ENCODE data around the gene DOCK9. TPM values are rescaled to one million over a fixed set of nuclear protein-coding genes. Genes with fewer than 3 reads are reported as not detected.

The DOCK9 gene
- polyA plus RNA-seq, 1 of the 3 experiments (the other 2 are of a cell fraction): 16.6 TPM

DNA sequence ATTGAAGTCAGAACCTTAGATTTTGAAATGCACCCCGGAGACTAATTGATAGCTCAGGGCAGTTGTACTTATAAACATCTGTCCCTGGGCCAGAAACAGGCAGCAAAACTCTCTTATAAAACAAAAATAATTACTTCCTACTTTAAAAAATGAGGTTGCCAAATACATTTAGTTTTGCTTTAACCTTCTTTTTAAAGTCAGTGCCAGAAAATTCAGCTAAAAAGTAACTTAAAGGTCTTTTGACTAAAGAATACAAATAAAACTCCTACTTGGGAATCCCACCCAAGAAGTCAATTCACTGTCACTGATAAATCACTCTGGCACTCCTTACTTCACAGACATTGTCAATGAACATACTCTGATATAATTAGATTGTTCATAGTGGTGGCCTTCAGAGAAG is 60.7 kb downstream of the DOCK9 start:
- no peaks in the 10 kb centered on the region for H4K20me1 ChIP-seq (ENCODE audit: insufficient read depth)
- WGBS (ENCODE audit: low lambda C conversion rate): 94% methylated on average over 1 of the region's 1 CpG
- no peaks in the 10 kb centered on the region for H3K36me3 ChIP-seq (replicated peaks in 1 of 2; ENCODE audit: control insufficient read depth in 1 of 2, insufficient read depth in 2 of 2, low read length in 1 of 2)
- TF ChIP-seq JUND (IDR thresholded peaks at IDR 0.05): no peak
- TF ChIP-seq TCF12 (IDR thresholded peaks at IDR 0.05): no peak
- TF ChIP-seq NRF1 (IDR thresholded peaks at IDR 0.05; ENCODE audit: low read depth, low read length): no peak
- no peak for TF ChIP-seq GABPA (IDR thresholded peaks at IDR 0.05; ENCODE audit: low read depth)
- TF ChIP-seq USF1 (IDR thresholded peaks at IDR 0.05; ENCODE audit: borderline replicate concordance, low read depth): no peak
- TF ChIP-seq ELF1 (IDR thresholded peaks at IDR 0.05): no peak
- TF ChIP-seq MAX (IDR thresholded peaks at IDR 0.05; ENCODE audit: low read depth): no peak
- no peak for TF ChIP-seq TAF1 (IDR thresholded peaks at IDR 0.05; ENCODE audit: borderline replicate concordance, low read depth, low read length)
- TF ChIP-seq PBX3 (IDR thresholded peaks at IDR 0.05): no peak
- no peak for TF ChIP-seq TEAD4 (IDR thresholded peaks at IDR 0.05; ENCODE audit: borderline replicate concordance, insufficient read depth)
- TF ChIP-seq REST (IDR thresholded peaks at IDR 0.05; ENCODE audit: low read depth, low read length): no peak
- TF ChIP-seq CTCF (IDR thresholded peaks at IDR 0.05): no peak
- TF ChIP-seq NFIC (IDR thresholded peaks at IDR 0.05; ENCODE audit: borderline replicate concordance): no peak
- TF ChIP-seq FOSL2 (IDR thresholded peaks at IDR 0.05; ENCODE audit: borderline replicate concordance, low read depth): no peak
- TF ChIP-seq CHD2 (IDR thresholded peaks at IDR 0.05; ENCODE audit: low read length, partially characterized antibody): no peak
- no peak for TF ChIP-seq EZH2phosphoT487 (IDR thresholded peaks at IDR 0.05; ENCODE audit: borderline replicate concordance, low read depth)
- no peak for TF ChIP-seq FOXM1 (IDR thresholded peaks at IDR 0.05; ENCODE audit: low read depth)
- no peak for TF ChIP-seq EP300 (IDR thresholded peaks at IDR 0.05; ENCODE audit: borderline replicate concordance in 1 of 2, low read depth in 1 of 2, low read length in 1 of 2)
- TF ChIP-seq POLR2AphosphoS5 (IDR thresholded peaks at IDR 0.05; ENCODE audit: low read depth, low read length): no peak
- TF ChIP-seq MEF2A (IDR thresholded peaks at IDR 0.05; ENCODE audit: borderline replicate concordance, low read depth): no peak
- ChIA-PET POLR2A (no interaction called here), CTCF (no interaction called here)
- H3K4me3 ChIP-seq (ENCODE audit: low read depth in 2 of 2, low read length in 1 of 2): no peak overlapping the region
- H3K4me2 ChIP-seq: no peak overlapping the region
- no peaks in the 10 kb centered on the region for H3K9me3 ChIP-seq
- H3K4me1 ChIP-seq (ENCODE audit: control insufficient read depth in 1 of 2, insufficient read depth in 2 of 2, low read depth in 1 of 2, low read length in 1 of 2): peaks cover 0 to 3% of the 10 kb centered on the region in 2 experiments; a peak in 1 of 4 replicates
- no peaks in the 10 kb centered on the region for H3F3A ChIP-seq (replicated peaks; ENCODE audit: insufficient read depth)
- no peaks in the 10 kb centered on the region for H3K27me3 ChIP-seq (ENCODE audit: insufficient read depth)
- no peaks in the 10 kb centered on the region for H3K9me2 ChIP-seq
- H3K79me2 ChIP-seq (ENCODE audit: insufficient read depth): no peaks in the 10 kb centered on the region
- H2AFZ ChIP-seq (ENCODE audit: low read depth): no peak overlapping the region
- H3K27ac ChIP-seq (ENCODE audit: low read depth in 2 of 2, low read length in 1 of 2): no peak overlapping the region
- no peak overlapping the region for H3K9ac ChIP-seq
- no peak for DNase-seq

Measured in SK-N-SH (cell line).